ENCODE data around the gene RNF126. TPM values are rescaled to one million over a fixed set of nuclear protein-coding genes. Genes with fewer than 3 reads are reported as not detected.
"Not testable (repeated sequence)": the region's sequence is repeated elsewhere in the genome, so short reads cannot be mapped to it uniquely, and the experiment has no call there.

RNF126 gene
- total RNA-seq, 4 donors from 2014 or later = 40.1 to 87.7 (median 47.7) TPM

DNA sequence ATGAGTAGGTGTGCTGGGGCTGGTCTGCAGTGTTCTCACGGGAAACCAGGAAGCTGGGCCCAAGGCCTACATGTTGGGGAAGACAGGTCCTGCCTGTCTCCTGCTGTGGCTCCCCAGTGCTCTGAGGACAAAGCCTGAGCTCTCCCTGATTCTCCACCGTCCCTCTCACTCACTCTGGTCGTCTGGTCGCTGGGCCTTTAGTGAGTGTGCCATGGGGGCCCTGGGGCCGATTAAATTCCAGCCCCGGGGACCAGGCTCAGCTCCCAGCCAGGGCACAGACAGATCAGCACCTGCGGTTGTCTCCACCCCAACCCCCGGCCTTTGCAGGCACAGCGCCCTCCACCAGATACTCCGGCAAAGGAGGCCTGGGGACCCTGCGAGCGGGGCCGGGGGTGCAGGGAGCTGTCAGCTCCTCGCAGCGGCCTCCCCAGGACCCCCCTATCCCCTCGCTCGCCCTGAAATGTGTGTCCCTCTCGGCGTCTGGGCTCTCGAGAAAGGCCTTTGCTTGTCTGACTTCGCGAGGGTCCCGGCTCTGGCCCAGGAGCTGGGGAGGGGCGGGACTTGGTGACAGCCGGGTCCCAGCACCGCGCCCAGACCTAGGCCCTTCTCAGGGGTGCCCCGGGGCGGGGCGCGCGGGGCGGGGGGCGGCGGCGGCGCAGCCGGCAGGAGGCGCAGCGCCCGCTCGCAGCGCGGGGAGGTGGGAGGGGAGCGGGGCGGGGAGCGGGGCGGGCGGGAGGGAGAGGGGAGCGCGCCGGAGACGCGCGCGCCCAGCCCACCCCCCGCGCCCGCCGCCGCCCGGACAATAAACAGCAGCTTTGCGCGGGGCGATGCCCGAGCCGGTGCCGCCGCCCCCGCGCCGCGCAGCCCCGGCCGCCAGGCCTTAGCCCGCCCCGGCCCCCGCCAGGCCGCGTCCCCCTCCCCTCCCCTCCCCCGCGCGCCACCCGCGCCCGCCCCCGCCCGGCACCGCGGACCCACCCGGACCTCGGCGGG is 45.4 kb upstream of the RNF126 start, which contains the start of gene PALM:
Gene PALM (plus strand): TSS at position 782 of the 990 bp plus-strand sequence. CDS start 212 bp downstream, outside the sequence.
- ATAC-seq (ENCODE audit: low FRiP score) = peak; percentile 58
- no peak for DNase-seq (ENCODE audit: low spot score)

DNA sequence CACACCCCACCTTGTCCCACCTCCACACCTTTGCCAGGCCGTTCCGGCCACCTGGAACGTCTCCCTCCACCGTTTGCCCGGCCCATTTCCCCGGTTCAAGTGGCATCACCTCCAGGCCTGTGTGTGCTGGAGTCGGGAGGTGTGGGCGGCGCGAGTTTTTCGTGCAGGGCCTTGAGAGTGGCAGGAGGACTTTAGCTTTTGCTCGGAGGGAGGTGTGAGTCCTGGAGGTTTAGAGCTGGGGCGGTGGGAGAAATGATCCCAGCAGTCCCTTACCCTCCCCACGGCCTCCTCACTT is 41.4 kb upstream of the RNF126 start:
- no peak for ATAC-seq (ENCODE audit: low FRiP score)
- DNase-seq (ENCODE audit: low spot score) = no peak
- TF ChIP-seq, protein P1, sequence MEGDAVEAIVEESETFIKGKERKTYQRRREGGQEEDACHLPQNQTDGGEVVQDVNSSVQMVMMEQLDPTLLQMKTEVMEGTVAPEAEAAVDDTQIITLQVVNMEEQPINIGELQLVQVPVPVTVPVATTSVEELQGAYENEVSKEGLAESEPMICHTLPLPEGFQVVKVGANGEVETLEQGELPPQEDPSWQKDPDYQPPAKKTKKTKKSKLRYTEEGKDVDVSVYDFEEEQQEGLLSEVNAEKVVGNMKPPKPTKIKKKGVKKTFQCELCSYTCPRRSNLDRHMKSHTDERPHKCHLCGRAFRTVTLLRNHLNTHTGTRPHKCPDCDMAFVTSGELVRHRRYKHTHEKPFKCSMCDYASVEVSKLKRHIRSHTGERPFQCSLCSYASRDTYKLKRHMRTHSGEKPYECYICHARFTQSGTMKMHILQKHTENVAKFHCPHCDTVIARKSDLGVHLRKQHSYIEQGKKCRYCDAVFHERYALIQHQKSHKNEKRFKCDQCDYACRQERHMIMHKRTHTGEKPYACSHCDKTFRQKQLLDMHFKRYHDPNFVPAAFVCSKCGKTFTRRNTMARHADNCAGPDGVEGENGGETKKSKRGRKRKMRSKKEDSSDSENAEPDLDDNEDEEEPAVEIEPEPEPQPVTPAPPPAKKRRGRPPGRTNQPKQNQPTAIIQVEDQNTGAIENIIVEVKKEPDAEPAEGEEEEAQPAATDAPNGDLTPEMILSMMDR (IDR thresholded peaks at IDR 0.05) = no peak

More for the DNA sequence above, 45.4 kb upstream of the RNF126 start, which contains the start of gene PALM:
- TF ChIP-seq, protein P1 (IDR thresholded peaks at IDR 0.05) = no peak

DNA sequence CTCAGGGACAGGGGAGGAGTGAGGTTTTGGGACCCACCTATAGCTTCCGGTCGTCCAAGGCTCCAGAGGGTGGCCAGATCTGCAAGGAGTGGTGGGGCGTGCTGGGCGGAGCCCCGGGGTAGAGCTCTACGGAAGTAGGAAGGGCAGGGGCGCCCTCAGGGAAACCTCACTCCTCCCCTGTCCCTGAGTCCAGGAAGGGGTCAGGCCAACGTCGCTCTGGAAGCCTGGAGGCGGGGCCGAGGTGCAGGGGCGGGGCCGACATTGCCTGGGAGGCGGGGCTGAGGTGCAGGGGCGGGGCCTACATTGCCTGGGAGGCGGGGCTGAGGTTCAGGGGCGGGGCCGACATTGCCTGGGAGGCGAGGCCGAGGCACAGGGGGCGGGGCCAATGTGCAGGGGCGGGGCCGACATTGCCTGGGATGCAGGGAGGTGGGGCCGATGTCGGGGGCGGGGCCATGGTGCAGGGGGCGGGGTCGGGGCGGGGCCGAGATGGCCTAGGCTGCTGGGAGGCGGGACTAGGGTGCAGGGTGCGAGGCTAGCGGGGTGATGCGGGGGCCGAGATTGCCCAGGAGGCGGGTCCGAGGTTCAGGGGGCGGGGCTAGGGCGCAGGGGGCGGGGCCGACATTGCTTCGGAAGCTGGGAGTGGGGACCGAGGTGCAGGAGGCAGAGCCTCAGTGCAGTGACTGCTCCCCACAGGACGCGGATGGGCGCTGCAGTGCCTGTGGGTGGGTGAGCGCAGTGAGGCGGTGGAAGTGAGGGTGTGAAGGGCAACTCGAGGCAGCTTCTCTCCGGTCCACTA is 40.8 kb upstream of the RNF126 start:
- TF ChIP-seq, protein P1 (IDR thresholded peaks at IDR 0.05) = no peak
- DNase-seq (ENCODE audit: low spot score) (peak; percentile 73), ATAC-seq (ENCODE audit: low FRiP score) (peak; percentile 50)

DNA sequence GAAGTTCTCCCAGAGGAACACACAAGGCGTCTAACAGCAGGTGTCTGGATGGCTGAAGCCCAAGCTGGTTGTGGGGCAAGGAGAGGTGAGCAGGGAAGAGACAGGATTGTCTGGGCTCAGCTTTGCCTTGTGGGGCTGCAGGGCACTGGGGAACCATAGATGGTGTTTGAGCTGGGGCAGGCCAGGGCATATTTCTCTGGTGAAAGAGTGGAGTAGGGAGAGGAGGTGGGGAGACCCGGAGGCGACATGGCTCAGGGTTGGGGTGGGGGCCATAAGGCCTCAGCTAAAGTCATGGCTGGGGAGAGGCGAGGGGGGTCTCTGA is 40.3 kb upstream of the RNF126 start:
- ATAC-seq (ENCODE audit: low FRiP score) (no peak), DNase-seq (ENCODE audit: low spot score) (no peak)
- TF ChIP-seq, protein P1 (IDR thresholded peaks at IDR 0.05) = no peak

DNA sequence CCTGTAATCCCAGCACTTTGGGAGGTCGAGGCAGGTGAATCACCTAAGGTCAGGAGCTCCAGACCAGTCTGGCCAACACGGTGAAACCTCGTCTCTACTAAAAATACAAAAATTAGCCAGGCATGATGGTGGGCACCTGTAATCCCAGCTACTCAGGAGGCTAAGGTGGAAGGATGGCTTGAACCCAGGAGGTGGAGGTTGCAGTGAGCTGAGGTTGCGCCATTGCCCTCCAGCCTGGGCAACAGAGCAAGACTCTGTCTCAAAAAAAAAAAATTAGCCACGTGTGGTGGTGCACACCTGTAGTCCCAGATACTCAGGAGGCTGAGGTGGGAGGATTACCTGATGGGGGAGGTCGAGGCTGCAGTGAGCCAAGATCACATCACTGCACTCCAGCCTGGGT is 39.8 kb upstream of the RNF126 start:
- DNase-seq (ENCODE audit: low spot score); ATAC-seq (ENCODE audit: low FRiP score): not testable (repeated sequence)

DNA sequence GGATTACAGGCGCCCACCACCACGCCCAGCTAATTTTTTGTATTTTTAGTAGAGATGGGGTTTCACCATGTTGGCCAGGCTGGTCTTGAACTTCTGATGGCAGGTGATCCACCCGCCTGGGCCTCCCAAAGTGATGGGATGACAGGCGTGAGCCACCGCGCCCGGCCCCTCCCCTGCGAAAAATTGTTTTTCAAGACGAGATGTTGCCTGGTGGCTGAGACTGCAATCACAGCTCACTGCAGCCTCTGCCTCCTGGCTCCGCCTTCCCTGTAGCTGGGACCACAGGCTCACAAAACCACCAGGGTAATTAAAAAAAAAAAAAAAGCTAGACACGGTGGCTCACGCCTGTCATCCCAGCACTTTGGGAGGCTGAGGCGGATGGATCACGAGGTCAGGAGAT is 36.9 kb upstream of the RNF126 start:
- ATAC-seq (ENCODE audit: low FRiP score); DNase-seq (ENCODE audit: low spot score): not testable (repeated sequence)

DNA sequence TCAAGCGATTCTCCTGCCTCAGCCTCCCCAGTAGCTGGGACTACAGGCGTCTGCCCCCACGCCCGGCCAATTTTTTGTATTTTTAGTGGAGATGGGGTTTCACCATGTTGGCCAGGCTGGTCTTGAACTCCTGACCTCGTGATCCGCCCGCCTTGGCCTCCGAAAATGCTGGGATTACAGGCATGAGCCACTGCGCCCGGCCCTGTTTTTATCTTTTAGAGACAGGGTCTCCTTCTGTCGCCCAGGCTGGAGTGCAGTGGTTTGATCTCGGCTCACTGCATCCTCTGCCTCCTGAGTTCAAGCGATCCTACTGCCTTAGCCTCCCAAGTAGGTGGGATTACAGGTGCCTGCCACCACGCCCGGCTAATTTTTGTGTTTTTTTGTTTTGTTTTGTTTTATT is 35.5 kb upstream of the RNF126 start:
- ATAC-seq (ENCODE audit: low FRiP score); DNase-seq (ENCODE audit: low spot score): not testable (repeated sequence)

DNA sequence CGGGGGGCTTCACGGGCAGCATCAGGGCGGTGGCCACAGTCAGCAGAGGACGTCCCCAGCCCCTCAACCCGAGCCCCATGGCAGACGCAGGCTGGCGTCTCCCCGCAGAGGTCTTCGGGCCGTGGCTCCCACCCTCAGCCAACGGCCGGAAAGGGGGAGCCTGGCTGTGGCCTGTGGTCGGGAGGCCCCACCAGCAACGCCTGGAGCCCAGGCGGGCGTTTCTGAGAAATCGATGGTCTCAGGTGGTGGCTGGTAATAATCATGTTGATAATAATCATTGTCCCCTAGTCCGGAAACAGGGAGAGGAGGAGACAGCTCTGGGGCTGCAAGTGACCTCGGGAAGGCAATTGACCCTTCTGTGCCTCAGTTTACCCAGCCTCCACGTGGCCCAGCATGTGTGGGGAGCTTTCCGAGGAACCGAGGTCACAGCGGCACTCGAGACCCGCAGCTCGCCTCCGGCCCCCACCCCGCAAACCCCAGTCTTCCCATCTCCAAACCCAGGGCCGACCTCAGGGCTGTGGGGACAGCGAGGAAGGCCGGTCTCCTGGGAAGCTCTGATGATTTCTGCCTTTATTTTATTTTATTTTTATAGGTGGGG is 32.4 kb upstream of the RNF126 start, which contains the start of gene PRSS57:
Gene PRSS57 (minus strand): TSS at position 101 of the 598 bp plus-strand sequence. CDS start 22 bp downstream, at position 79.
- DNase-seq (ENCODE audit: low spot score) (no peak), ATAC-seq (ENCODE audit: low FRiP score) (peak; percentile 39)
- TF ChIP-seq, protein P1 (IDR thresholded peaks at IDR 0.05) = no peak
